WTC11 (cell line): ENCODE data around the gene NAA20. TPM values are rescaled to one million over a fixed set of nuclear protein-coding genes. Genes with fewer than 3 reads are reported as not detected.
A peak's percentile ranks its signal among the peaks of the same experiment; 100 is the strongest.

Source experiments
- ATAC-seq: fragments of 200-7000 bp; cut with Tn5 transposase; 2 replicates; pipeline ENCODE4 v1.10.0; 2021; ENCODE audit warnings: mild to moderate bottlenecking, moderate library complexity
- CTCF ChIA-PET: fragments of 300-600 bp; sonication (Branson Sonifier 250); formaldehyde crosslinking; loops from one replicate; lab custom pipeline; 2021; ENCODE audit warnings: antibody characterized with exemption; lab: Charles Lee
- POLR2A ChIA-PET: fragments of 350-600 bp; sonication (Branson Sonifier 250); formaldehyde crosslinking; loops from one replicate; lab custom pipeline; 2021; ENCODE audit warnings: antibody characterized with exemption; lab: Charles Lee
- DNase-seq: peaks from one replicate; pipeline ENCODE4 v3.0.0; 2021; ENCODE audit warnings: low spot score
- H3K27ac Mint-ChIP-seq: 2 replicates; pipeline ENCODE4 v1.8.0; 2021; ENCODE audit warnings: mixed read lengths
- H3K27me3 Mint-ChIP-seq: 2 replicates; pipeline ENCODE4 v1.8.0; 2021; ENCODE audit warnings: low read depth, mild to moderate bottlenecking, moderate library complexity, mixed read lengths
- H3K36me3 Mint-ChIP-seq: 2 replicates; pipeline ENCODE4 v1.8.0; 2021; ENCODE audit warnings: mixed read lengths
- H3K4me1 Mint-ChIP-seq: 2 replicates; pipeline ENCODE4 v1.8.0; 2022; ENCODE audit warnings: mixed read lengths
- H3K4me3 Mint-ChIP-seq: 2 replicates; pipeline ENCODE4 v1.8.0; 2021; ENCODE audit warnings: mild to moderate bottlenecking, moderate library complexity, mixed read lengths
- H3K9me3 Mint-ChIP-seq: 2 replicates; pipeline ENCODE4 v1.8.0; 2021; ENCODE audit warnings: mixed read lengths
- GABPB1 ChIP-seq: sonication (generic); formaldehyde crosslinking; IDR thresholded peaks from 2 replicates; pipeline ENCODE4 v1.8.1; 2023; ENCODE audit warnings: mild to moderate bottlenecking, missing genetic modification reagents
- GTF2I ChIP-seq: fragments of 250-450 bp; sonication (Bioruptor Pico); conservative IDR thresholded peaks from 2 replicates; pipeline ENCODE4 v1.4.0; 2021; ENCODE audit warnings: mild to moderate bottlenecking
- MYBL2 ChIP-seq: sonication (generic); formaldehyde crosslinking; IDR thresholded peaks from 2 replicates; pipeline ENCODE4 v1.8.1; 2023; ENCODE audit warnings: mild to moderate bottlenecking, moderate library complexity, missing genetic modification reagents
- NFE2L1 ChIP-seq: sonication (generic); formaldehyde crosslinking; IDR thresholded peaks from 2 replicates; pipeline ENCODE4 v1.8.1; 2023; ENCODE audit warnings: missing genetic modification reagents
- OVOL2 ChIP-seq: fragments of 250-450 bp; sonication (Bioruptor Pico); IDR thresholded peaks from 2 replicates; pipeline ENCODE4 v1.9.0; 2021; ENCODE audit warnings: mild to moderate bottlenecking, borderline replicate concordance
- SMAD3 ChIP-seq: sonication (generic); formaldehyde crosslinking; IDR thresholded peaks from 2 replicates; pipeline ENCODE4 v1.8.0; 2022; ENCODE audit warnings: missing genetic modification reagents, mild to moderate bottlenecking, borderline replicate concordance
- SOX15 ChIP-seq: fragments of 250-450 bp; sonication (Bioruptor Pico); IDR thresholded peaks from 2 replicates; pipeline ENCODE4 v1.9.0; 2021; ENCODE audit warnings: mild to moderate bottlenecking
- SP1 ChIP-seq: sonication (generic); formaldehyde crosslinking; conservative IDR thresholded peaks from 2 replicates; pipeline ENCODE4 v1.8.1; 2022; ENCODE audit warnings: missing genetic modification reagents
- TEAD4 ChIP-seq: sonication (generic); formaldehyde crosslinking; IDR thresholded peaks from 2 replicates; pipeline ENCODE4 v1.8.0; 2022; ENCODE audit warnings: mild to moderate bottlenecking, missing genetic modification reagents
- ZBTB21 ChIP-seq: sonication (generic); formaldehyde crosslinking; IDR thresholded peaks from 2 replicates; pipeline ENCODE4 v1.8.1; 2023; ENCODE audit warnings: mild to moderate bottlenecking, missing genetic modification reagents, borderline replicate concordance
- ZNF423 ChIP-seq: fragments of 250-450 bp; sonication (Bioruptor Pico); IDR thresholded peaks from 2 replicates; pipeline ENCODE4 v2.1.2; 2022; ENCODE audit warnings: mild to moderate bottlenecking, moderate library complexity
- ZNF671 ChIP-seq: fragments of 250-450 bp; sonication (Bioruptor Pico); IDR thresholded peaks from 2 replicates; pipeline ENCODE4 v1.8.0; 2021; ENCODE audit warnings: mild to moderate bottlenecking
- total RNA-seq: library from RNA; stranded (reverse); gene quantifications from 3 replicates; pipeline ENCODE4 v1.2.3, GENCODE V29; 2021
- TF ChIP-seq, protein P1 (sequence below): sonication (generic); formaldehyde crosslinking; IDR thresholded peaks from 2 replicates; pipeline ENCODE4 v1.8.1; 2022; ENCODE audit warnings: mild to moderate bottlenecking, missing genetic modification reagents, moderate library complexity, borderline replicate concordance
- TF ChIP-seq, protein P2 (sequence below): sonication (generic); formaldehyde crosslinking; conservative IDR thresholded peaks from 2 replicates; pipeline ENCODE4 v1.8.1; 2023; ENCODE audit warnings: mild to moderate bottlenecking, low read depth, missing genetic modification reagents, moderate library complexity
- TF ChIP-seq, protein P3 (sequence below): sonication (generic); formaldehyde crosslinking; IDR thresholded peaks from 2 replicates; pipeline ENCODE4 v1.8.1; 2022; ENCODE audit warnings: mild to moderate bottlenecking, moderate library complexity, missing genetic modification reagents
- TF ChIP-seq, protein P4 (sequence below): sonication (generic); formaldehyde crosslinking; IDR thresholded peaks from 2 replicates; pipeline ENCODE4 v1.8.0; 2022; ENCODE audit warnings: mild to moderate bottlenecking, missing genetic modification reagents
- TF ChIP-seq, protein P5 (sequence below): sonication (generic); formaldehyde crosslinking; IDR thresholded peaks from 2 replicates; pipeline ENCODE4 v1.8.1; 2022; ENCODE audit warnings: low read depth, missing genetic modification reagents, borderline replicate concordance
- TF ChIP-seq, protein P6 (sequence below): sonication (generic); formaldehyde crosslinking; IDR thresholded peaks from 2 replicates; pipeline ENCODE4 v1.8.0; 2023; ENCODE audit warnings: mild to moderate bottlenecking, missing genetic modification reagents
- TF ChIP-seq, protein P7 (sequence below): fragments of 250-450 bp; sonication (Bioruptor Pico); IDR thresholded peaks from 2 replicates; pipeline ENCODE4 v1.9.0; 2021; ENCODE audit warnings: mild to moderate bottlenecking
- TF ChIP-seq, protein P8 (sequence below): sonication (generic); formaldehyde crosslinking; conservative IDR thresholded peaks from 2 replicates; pipeline ENCODE4 v1.8.1; 2022; ENCODE audit warnings: mild to moderate bottlenecking, missing genetic modification reagents
- TF ChIP-seq, protein P9 (sequence below): sonication (generic); formaldehyde crosslinking; IDR thresholded peaks from 2 replicates; pipeline ENCODE4 v1.8.0; 2023; ENCODE audit warnings: missing genetic modification reagents

The NAA20 gene
- total RNA-seq, 1 experiment from 2014 or later = 34.0 TPM

DNA sequence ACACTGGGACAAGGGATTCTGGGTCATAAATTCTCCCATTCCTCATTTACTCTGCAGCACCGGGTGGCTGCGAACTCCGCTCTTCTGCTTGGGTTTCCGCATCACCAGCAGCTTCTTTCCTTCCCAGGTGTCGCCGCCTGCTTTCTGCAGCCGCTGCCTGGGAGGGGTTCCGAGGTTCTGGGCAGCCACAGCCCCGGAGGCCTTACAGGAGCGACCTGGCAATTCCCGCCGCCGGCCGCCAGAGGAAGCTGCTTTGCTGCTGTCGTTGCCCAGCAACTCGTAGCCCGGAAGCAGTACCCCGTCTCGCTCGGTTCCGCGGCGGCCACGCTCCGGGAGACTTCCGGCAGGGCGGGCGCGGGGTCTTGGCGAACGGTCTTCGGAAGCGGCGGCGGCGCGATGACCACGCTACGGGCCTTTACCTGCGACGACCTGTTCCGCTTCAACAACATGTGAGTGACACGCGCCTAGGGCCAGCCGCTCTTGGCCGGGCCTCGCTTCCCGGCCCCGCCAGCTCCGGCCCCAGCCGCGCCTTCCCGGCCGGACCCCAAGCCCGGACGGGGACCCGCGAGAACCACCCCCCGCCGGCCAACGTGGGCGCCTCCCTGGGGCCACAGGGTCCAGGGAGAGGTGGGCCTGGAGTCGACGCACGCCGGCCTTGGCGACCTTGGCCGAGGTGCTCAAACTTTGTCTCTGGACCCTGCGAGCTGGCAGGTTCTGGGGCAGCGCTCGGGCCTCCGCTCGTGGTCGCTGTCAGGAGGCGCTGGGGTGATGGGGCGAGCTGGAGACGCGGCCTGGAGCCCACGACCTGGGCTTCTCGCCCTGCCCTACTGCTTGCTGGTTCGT lies at the start of gene NAA20 (continued):
- TF ChIP-seq, protein P1, sequence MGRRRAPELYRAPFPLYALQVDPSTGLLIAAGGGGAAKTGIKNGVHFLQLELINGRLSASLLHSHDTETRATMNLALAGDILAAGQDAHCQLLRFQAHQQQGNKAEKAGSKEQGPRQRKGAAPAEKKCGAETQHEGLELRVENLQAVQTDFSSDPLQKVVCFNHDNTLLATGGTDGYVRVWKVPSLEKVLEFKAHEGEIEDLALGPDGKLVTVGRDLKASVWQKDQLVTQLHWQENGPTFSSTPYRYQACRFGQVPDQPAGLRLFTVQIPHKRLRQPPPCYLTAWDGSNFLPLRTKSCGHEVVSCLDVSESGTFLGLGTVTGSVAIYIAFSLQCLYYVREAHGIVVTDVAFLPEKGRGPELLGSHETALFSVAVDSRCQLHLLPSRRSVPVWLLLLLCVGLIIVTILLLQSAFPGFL (CRISPR knock-in tag) = 0 out of 2 replicates have a peak, but pooled peaks have one; percentile 43
- TF ChIP-seq, protein P2, sequence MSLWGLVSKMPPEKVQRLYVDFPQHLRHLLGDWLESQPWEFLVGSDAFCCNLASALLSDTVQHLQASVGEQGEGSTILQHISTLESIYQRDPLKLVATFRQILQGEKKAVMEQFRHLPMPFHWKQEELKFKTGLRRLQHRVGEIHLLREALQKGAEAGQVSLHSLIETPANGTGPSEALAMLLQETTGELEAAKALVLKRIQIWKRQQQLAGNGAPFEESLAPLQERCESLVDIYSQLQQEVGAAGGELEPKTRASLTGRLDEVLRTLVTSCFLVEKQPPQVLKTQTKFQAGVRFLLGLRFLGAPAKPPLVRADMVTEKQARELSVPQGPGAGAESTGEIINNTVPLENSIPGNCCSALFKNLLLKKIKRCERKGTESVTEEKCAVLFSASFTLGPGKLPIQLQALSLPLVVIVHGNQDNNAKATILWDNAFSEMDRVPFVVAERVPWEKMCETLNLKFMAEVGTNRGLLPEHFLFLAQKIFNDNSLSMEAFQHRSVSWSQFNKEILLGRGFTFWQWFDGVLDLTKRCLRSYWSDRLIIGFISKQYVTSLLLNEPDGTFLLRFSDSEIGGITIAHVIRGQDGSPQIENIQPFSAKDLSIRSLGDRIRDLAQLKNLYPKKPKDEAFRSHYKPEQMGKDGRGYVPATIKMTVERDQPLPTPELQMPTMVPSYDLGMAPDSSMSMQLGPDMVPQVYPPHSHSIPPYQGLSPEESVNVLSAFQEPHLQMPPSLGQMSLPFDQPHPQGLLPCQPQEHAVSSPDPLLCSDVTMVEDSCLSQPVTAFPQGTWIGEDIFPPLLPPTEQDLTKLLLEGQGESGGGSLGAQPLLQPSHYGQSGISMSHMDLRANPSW (CRISPR knock-in tag) = no peak
- TF ChIP-seq OVOL2 (no peak), ZNF423 (CRISPR knock-in tag) (no peak), MYBL2 (peak; percentile 66; the same call in 1 of the 2 replicates), ZNF671 (CRISPR knock-in tag) (no peak), GABPB1 (peak; percentile 93)
- TF ChIP-seq, protein P3, sequence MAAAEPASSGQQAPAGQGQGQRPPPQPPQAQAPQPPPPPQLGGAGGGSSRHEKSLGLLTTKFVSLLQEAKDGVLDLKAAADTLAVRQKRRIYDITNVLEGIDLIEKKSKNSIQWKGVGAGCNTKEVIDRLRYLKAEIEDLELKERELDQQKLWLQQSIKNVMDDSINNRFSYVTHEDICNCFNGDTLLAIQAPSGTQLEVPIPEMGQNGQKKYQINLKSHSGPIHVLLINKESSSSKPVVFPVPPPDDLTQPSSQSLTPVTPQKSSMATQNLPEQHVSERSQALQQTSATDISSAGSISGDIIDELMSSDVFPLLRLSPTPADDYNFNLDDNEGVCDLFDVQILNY (CRISPR knock-in tag) = peak; percentile 80
- TF ChIP-seq, protein P4, sequence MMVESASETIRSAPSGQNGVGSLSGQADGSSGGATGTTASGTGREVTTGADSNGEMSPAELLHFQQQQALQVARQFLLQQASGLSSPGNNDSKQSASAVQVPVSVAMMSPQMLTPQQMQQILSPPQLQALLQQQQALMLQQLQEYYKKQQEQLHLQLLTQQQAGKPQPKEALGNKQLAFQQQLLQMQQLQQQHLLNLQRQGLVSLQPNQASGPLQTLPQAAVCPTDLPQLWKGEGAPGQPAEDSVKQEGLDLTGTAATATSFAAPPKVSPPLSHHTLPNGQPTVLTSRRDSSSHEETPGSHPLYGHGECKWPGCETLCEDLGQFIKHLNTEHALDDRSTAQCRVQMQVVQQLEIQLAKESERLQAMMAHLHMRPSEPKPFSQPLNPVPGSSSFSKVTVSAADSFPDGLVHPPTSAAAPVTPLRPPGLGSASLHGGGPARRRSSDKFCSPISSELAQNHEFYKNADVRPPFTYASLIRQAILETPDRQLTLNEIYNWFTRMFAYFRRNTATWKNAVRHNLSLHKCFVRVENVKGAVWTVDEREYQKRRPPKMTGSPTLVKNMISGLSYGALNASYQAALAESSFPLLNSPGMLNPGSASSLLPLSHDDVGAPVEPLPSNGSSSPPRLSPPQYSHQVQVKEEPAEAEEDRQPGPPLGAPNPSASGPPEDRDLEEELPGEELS (CRISPR knock-in tag) = peak; percentile 77

DNA sequence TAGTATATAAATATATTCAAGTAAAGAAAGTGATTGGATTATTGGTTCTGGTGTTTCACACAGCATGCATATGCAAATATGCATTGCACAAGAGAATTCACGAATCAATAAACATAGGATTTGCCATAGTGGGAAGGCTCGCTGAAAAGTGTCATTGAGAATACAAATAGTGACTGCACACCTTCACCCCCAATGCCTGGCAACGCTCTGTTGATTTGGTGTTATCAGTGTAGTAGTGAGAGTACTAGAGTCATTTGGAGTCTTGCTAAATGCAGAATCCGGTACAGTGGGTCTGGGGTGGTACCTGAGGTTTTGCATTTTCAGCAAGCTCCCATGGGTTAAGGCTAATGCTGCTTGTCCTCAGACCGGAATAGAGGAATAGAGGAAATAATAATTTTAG lies 49.7 kb upstream of the NAA20 start:
- no peaks in the 10 kb centered on the region for H3K9me3 Mint-ChIP-seq
- H3K4me1 Mint-ChIP-seq = peaks cover under 1% of the 10 kb centered on the region
- H3K4me3 Mint-ChIP-seq = no peak overlapping the region
- CTCF ChIA-PET = no interaction called here
- POLR2A ChIA-PET = no interaction called here
- ATAC-seq = no peak
- DNase-seq = no peak
- H3K36me3 Mint-ChIP-seq = no peaks in the 10 kb centered on the region
- H3K27ac Mint-ChIP-seq = no peak overlapping the region
- H3K27me3 Mint-ChIP-seq = no peaks in the 10 kb centered on the region
- TF ChIP-seq, protein P5, sequence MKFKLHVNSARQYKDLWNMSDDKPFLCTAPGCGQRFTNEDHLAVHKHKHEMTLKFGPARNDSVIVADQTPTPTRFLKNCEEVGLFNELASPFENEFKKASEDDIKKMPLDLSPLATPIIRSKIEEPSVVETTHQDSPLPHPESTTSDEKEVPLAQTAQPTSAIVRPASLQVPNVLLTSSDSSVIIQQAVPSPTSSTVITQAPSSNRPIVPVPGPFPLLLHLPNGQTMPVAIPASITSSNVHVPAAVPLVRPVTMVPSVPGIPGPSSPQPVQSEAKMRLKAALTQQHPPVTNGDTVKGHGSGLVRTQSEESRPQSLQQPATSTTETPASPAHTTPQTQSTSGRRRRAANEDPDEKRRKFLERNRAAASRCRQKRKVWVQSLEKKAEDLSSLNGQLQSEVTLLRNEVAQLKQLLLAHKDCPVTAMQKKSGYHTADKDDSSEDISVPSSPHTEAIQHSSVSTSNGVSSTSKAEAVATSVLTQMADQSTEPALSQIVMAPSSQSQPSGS (CRISPR knock-in tag) = no peak
- no peak for TF ChIP-seq GTF2I (CRISPR knock-in tag)
- TF ChIP-seq SOX15 (CRISPR knock-in tag) = no peak
- no peak for TF ChIP-seq SP1 (CRISPR knock-in tag)
- TF ChIP-seq, protein P6, sequence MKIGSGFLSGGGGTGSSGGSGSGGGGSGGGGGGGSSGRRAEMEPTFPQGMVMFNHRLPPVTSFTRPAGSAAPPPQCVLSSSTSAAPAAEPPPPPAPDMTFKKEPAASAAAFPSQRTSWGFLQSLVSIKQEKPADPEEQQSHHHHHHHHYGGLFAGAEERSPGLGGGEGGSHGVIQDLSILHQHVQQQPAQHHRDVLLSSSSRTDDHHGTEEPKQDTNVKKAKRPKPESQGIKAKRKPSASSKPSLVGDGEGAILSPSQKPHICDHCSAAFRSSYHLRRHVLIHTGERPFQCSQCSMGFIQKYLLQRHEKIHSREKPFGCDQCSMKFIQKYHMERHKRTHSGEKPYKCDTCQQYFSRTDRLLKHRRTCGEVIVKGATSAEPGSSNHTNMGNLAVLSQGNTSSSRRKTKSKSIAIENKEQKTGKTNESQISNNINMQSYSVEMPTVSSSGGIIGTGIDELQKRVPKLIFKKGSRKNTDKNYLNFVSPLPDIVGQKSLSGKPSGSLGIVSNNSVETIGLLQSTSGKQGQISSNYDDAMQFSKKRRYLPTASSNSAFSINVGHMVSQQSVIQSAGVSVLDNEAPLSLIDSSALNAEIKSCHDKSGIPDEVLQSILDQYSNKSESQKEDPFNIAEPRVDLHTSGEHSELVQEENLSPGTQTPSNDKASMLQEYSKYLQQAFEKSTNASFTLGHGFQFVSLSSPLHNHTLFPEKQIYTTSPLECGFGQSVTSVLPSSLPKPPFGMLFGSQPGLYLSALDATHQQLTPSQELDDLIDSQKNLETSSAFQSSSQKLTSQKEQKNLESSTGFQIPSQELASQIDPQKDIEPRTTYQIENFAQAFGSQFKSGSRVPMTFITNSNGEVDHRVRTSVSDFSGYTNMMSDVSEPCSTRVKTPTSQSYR (CRISPR knock-in tag) = no peak
- no peak for TF ChIP-seq SMAD3
- TF ChIP-seq, protein P7, sequence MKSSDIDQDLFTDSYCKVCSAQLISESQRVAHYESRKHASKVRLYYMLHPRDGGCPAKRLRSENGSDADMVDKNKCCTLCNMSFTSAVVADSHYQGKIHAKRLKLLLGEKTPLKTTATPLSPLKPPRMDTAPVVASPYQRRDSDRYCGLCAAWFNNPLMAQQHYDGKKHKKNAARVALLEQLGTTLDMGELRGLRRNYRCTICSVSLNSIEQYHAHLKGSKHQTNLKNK = no peak
- TF ChIP-seq ZBTB21 (CRISPR knock-in tag) = no peak
- no peak for TF ChIP-seq OVOL2
- TF ChIP-seq NFE2L1 = no peak
- TF ChIP-seq TEAD4 (CRISPR knock-in tag) = no peak
- TF ChIP-seq, protein P8, sequence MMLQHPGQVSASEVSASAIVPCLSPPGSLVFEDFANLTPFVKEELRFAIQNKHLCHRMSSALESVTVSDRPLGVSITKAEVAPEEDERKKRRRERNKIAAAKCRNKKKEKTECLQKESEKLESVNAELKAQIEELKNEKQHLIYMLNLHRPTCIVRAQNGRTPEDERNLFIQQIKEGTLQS (CRISPR knock-in tag) = no peak
- TF ChIP-seq, protein P9, sequence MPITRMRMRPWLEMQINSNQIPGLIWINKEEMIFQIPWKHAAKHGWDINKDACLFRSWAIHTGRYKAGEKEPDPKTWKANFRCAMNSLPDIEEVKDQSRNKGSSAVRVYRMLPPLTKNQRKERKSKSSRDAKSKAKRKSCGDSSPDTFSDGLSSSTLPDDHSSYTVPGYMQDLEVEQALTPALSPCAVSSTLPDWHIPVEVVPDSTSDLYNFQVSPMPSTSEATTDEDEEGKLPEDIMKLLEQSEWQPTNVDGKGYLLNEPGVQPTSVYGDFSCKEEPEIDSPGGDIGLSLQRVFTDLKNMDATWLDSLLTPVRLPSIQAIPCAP (CRISPR knock-in tag) = no peak
